Lung (tissue), 12 donors: ENCODE results near the gene STUM. TPM values are rescaled to one million over a fixed set of nuclear protein-coding genes. Genes with fewer than 3 reads are reported as not detected.

ENCODE experiments used
- ATAC-seq: fragments of 200-7000 bp; cut with Tn5 transposase; one replicate; pipeline ENCODE4 v1.9.1; 2020; ENCODE audit warnings: moderate number of reproducible peaks; ENCODE audit not compliant: insufficient read depth, low FRiP score
- DNase-seq, 3 donors: peaks; one replicate each; pipeline ENCODE4 v3.0.0-alpha.2; 2013 to 2017
- H3K27ac ChIP-seq, 2 donors: one replicate each; pipeline ENCODE4 v1.5.1; 2013; ENCODE audit warnings: mild to moderate bottlenecking in 2 of 2, moderate library complexity in 2 of 2, control low read depth in 1 of 2, inconsistent platforms in 1 of 2, low read depth in 1 of 2, low read length in 1 of 2
- H3K27me3 ChIP-seq, 3 donors: one replicate each; pipeline ENCODE4 v1.5.1; 2013; ENCODE audit warnings: low read length in 2 of 3; ENCODE audit not compliant: control insufficient read depth in 3 of 3, insufficient read depth in 3 of 3
- H3K36me3 ChIP-seq, 4 donors: one replicate each; pipeline ENCODE4 v1.5.1; 2013; ENCODE audit warnings: low read length in 4 of 4, mild to moderate bottlenecking in 1 of 4, moderate library complexity in 1 of 4; ENCODE audit not compliant: control insufficient read depth in 4 of 4, insufficient read depth in 4 of 4
- H3K4me1 ChIP-seq, 5 donors: one replicate each; pipeline ENCODE4 v1.5.1; 2013; ENCODE audit warnings: low read length in 5 of 5, mild to moderate bottlenecking in 2 of 5, moderate library complexity in 1 of 5; ENCODE audit not compliant: control insufficient read depth in 5 of 5, insufficient read depth in 5 of 5
- H3K4me3 ChIP-seq: one replicate; pipeline ENCODE4 v1.5.1; 2013; ENCODE audit warnings: mild to moderate bottlenecking, control low read depth, moderate library complexity
- H3K9ac ChIP-seq, 2 donors: one replicate each; pipeline ENCODE4 v1.5.1; 2013; ENCODE audit warnings: low read length in 2 of 2, control low read depth in 1 of 2; ENCODE audit not compliant: insufficient read depth in 1 of 2
- H3K9me3 ChIP-seq, 4 donors: one replicate each; pipeline ENCODE4 v1.5.1; 2013; ENCODE audit warnings: low read length in 3 of 4, mild to moderate bottlenecking in 1 of 4, moderate library complexity in 1 of 4; ENCODE audit not compliant: control insufficient read depth in 4 of 4, insufficient read depth in 3 of 4
- WGBS, 2 donors: extraction: QIAGEN DNeasy Blood & Tissue Kit; methylation state at CpG; one replicate each; pipeline ENCODE4 v1.1.7; 2013; 5-methylcytosine and 5-hydroxymethylcytosine counted together
- polyA plus RNA-seq, 2 donors: library from polyadenylated mRNA; stranded (reverse); fragments of 200-250 nt; gene quantifications; one replicate each; pipeline ENCODE4 v1.2.1, GENCODE V29; 2013
- total RNA-seq, 2 donors: library from RNA; depleted of rRNA in 1 of 2; stranded (reverse); fragments of >200 nt in 1 of 2; gene quantifications; one replicate each; pipeline ENCODE4 v1.2.1, GENCODE V29; 2014 to 2021
- TF ChIP-seq, protein P1 (sequence below): IDR thresholded peaks from 2 replicates; pipeline ENCODE4 v1.5.1; 2012; ENCODE audit warnings: mild to moderate bottlenecking; ENCODE audit errors: control extremely low read depth, extremely low read depth
- donor health status: control.
- donor health status: control.
- donor health status: Bipolar disorder and iron deficiency.
- donor health status: healthy.
- donor health status: DM: yes; HTN: yes; CAD: no.

Gene STUM
- total and polyA plus RNA-seq, 4 donors, result 0.09 to 0.58 (median 0.48) TPM

DNA sequence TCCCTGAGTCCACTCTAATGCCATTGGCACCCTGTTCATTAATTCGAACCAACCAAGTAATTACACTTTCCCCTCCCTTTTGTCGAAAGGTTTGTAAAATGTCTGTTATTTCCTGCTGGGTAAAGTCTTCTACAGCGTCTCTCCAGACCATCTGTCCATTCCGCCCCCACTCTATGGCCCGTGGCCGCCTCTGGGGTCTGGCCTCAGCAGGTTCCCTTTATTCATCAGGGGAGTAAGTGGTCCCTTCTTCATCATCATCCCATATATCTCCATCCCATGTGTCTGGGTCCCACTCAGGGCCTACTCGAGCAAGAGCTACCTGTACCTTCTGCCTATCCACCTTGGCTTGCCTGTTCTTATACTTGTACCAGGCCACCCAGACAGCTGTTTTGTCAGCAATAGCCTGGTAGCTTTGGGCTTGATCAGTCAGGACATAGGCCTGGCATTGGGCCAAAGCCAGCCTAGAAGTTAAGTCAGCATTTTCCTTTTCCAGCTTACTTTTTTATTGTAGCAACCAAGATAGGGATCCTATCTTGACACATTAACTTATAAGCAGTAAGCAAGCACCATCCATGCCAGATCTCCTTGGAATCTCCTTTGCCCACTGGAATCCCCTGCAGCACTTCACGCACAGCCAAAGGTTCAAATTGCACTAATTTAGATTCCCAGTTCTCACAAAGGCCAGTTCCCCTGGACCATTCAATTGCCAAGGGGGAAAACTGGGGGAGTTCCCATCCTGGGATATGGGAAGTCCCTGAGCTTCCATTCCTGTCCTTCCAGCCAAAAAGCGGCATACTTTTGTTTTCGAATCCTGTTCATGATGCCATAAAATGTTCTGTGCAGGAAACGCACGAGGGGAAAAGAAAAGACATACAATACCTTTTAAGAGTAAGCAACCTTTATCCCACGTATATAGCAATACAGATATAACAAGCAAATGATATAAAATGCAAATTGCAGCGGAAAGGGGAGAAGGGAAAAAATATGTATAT, 6.6 kb upstream of the STUM start:
- Histone ChIP-seq H3K27me3 (no peaks in the 10 kb centered on the region), H3K9me3 (no peaks in the 10 kb centered on the region), H3K36me3 (no peaks in the 10 kb centered on the region), H3K27ac (no peak overlapping the region), H3K9ac (no peak overlapping the region), H3K4me3 (no peak overlapping the region), H3K4me1 (peaks cover 0 to 8% (median 0%) of the 10 kb centered on the region in 5 donors)
- DNase-seq (peak in 2 of 3 donors; percentile 53), ATAC-seq (no peak)
- WGBS, 2 donors, result 83 to 87% methylated on average over 14 of the region's 14 CpGs
- TF ChIP-seq, protein P1, sequence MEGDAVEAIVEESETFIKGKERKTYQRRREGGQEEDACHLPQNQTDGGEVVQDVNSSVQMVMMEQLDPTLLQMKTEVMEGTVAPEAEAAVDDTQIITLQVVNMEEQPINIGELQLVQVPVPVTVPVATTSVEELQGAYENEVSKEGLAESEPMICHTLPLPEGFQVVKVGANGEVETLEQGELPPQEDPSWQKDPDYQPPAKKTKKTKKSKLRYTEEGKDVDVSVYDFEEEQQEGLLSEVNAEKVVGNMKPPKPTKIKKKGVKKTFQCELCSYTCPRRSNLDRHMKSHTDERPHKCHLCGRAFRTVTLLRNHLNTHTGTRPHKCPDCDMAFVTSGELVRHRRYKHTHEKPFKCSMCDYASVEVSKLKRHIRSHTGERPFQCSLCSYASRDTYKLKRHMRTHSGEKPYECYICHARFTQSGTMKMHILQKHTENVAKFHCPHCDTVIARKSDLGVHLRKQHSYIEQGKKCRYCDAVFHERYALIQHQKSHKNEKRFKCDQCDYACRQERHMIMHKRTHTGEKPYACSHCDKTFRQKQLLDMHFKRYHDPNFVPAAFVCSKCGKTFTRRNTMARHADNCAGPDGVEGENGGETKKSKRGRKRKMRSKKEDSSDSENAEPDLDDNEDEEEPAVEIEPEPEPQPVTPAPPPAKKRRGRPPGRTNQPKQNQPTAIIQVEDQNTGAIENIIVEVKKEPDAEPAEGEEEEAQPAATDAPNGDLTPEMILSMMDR, result no peak

DNA sequence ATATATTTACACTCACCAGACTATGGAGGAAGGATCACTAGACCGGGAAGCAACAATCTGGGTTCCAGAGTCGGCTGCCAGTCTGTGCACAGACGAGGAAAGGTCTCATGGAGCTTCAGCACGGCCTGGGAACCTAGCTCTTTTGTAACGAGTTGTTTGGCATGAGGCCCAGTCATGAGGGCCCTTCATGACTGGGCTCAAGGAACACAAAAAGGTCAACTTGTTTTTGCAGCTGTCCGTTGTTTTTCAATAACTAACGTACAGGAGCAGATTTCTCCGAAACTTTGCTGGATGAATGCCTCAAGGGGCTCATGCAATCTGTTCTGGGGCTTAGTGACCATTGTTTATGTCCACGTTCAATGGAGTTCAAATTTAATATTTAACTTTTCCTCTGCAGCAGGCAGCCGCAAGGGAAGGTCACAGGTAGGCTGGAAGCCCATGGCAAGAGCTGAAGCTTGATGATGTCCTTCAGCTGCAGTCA, 5.9 kb upstream of the STUM start:
- Histone ChIP-seq H3K9ac (no peak overlapping the region), H3K9me3 (no peaks in the 10 kb centered on the region), H3K36me3 (no peaks in the 10 kb centered on the region), H3K27ac (peak overlapping the region in 1 of 2 donors; percentile 4), H3K4me3 (no peak overlapping the region), H3K4me1 (peaks cover 0 to 8% (median 0%) of the 10 kb centered on the region in 5 donors), H3K27me3 (no peaks in the 10 kb centered on the region)
- DNase-seq (peak in 2 of 3 donors; percentile 31 to 41), ATAC-seq (no peak)
- TF ChIP-seq, protein P1, result no peak
- WGBS, 2 donors, result 49 to 72% methylated on average over 10 of the region's 10 CpGs

DNA sequence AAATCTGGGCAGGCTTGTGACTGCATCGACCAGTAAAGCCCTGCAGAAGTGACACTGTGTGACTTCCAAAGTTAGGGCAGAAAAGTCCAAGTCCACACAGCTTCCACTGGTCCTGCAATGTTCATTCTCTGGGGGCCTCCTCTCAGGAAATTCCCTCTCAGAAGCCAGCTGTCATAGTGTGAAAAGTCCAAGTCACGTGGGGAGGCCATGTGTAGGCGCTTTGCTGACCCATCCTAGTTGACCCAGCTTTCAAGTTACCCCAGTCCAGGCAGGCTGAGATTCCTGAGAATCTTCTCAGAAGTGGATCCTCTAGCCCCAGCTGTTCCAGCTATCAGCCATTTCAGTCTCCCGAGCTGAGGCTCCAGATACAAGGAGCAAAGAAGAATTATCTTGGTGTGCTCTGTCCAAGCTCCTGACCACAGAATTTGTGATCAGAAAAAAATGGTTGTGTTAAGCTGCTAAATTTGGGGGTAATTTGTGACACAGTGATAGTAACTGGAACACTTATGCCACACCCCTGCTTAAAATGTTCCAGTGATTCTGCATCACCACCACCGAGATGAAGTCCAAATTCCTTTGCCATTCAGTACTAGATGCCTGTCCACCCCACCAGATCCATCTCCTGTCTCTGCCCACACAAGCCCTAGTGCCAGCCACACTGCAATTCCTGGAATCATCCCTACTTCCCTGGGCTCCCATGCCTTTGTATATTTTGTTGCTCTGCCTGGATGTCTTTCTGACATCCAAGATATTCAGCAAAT, 2.5 kb upstream of the STUM start:
- 72 to 84% methylated on average over 5 of the region's 5 CpGs for WGBS, 2 donors
- Histone ChIP-seq H3K27ac (no peak overlapping the region), H3K4me1 (peaks cover 0 to 19% (median 11%) of the 10 kb centered on the region in 5 donors), H3K36me3 (no peaks in the 10 kb centered on the region), H3K9me3 (no peaks in the 10 kb centered on the region), H3K27me3 (peaks cover under 1 to 13% (median 12%) of the 10 kb centered on the region in 3 donors), H3K4me3 (no peak overlapping the region), H3K9ac (no peak overlapping the region)
- no peak for ATAC-seq
- DNase-seq, result peak in 1 of 3 donors; percentile 25
- TF ChIP-seq, protein P1, result no peak
